Activated CD4-positive, alpha-beta T cell treated with anti-CD3 and anti-CD28 coated beads for 4 hours (primary cell): ENCODE results near the gene TMEM271.
"Not testable (repeated sequence)": the region's sequence is repeated elsewhere in the genome, so short reads cannot be mapped to it uniquely, and the experiment has no call there.

Experiments
- DNase-seq, 2 donors: peaks; one replicate each; pipeline ENCODE4 v3.0.0-alpha.2; 2020

The TMEM271 gene

DNA sequence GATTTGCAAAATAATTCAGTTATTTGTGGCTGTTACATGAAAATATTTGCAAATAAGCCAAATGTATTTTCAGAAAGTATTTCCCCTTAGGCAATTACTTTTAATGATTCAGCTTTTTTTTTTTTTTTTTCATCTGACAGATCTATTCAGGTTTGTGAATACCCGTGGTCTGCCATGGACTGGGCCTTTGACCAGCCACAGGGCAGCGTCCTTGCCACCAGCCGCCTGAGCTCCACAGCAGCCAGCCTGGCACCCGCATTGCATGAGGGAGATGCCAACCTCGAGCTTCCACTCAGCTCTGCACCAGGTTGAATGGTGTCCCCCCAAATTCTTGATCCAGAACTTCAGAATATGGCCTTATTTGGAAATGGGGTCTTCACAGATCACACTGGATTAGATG, 14.7 kb downstream of the TMEM271 start:
- DNase-seq, result no peak

DNA sequence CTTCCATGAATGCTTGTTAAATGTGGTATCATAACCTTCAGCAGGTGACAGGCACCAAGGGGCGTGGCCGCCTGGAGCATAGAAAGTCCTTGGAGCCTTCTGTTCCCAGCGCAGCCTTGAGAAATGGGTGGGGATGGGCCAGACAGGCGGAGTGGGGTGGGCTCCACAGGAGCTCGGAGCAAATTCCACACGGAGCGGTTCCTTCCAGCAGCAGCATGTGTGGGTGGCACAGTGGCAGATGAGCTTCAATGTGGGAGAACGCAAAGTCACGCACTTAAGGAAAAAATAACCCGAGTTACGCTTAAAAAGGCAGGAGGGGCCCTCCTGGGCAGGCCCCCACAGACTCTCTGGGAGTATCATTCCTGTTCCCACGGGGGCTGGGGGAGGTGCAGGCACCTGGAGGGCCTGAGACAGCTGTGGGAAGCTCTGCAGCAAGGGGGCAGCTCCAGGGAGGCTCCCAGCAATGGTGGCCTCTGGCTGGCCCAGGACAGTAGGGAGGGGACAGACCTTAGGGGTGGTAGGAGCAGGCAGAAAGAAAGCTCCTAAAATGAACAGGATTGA, 15.3 kb downstream of the TMEM271 start:
- DNase-seq, result no peak

- no peak for DNase-seq
Measured at GRCh38 chr4:560061-560460, 16.0 kb downstream of the TMEM271 start.

- DNase-seq, result no peak
Measured at GRCh38 chr4:555566-556275, 20.4 kb downstream of the TMEM271 start.

- not testable (repeated sequence) for DNase-seq
Measured at GRCh38 chr4:554793-555320, 21.2 kb downstream of the TMEM271 start.

DNA sequence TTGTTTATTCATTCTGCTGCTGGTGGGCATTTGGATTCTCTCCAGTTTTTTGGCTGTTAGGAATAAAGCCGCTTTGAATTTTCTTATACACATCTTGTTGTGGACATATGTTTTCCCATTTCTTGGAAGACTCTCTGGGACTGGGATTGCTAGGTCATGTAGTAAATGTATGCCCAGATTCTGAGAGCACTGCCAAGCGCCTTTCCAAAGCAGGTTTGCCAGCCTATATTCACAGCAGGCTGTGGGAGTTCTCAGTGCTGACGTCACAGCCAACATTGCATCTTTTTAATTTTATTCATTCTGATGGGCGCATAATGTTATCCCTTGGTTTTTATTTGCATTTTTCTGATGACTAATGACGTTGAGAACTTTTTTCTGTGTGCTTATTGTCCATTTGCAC, 24.1 kb downstream of the TMEM271 start:
- DNase-seq, result no peak

DNA sequence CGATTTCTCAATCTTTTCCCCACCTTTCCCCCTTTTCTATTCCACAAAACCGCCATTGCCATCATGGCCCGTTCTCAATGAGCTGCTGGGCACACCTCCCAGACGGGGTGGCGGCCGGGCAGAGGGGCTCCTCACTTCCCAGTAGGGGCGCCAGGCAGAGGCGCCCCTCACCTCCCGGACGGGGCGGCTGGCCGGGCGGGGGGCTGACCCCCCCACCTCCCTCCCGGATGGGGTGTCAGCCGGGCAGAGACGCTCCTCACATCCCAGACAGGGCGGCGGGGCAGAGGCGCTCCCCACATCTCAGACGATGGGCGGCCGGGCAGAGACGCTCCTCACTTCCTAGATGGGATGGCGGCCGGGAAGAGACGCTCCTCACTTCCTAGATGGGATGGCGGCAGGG, 25.8 kb downstream of the TMEM271 start:
- DNase-seq, result not testable (repeated sequence)

GRCh38 chr4:548976-549375, 27.1 kb downstream of the TMEM271 start:
- no peak for DNase-seq

DNA sequence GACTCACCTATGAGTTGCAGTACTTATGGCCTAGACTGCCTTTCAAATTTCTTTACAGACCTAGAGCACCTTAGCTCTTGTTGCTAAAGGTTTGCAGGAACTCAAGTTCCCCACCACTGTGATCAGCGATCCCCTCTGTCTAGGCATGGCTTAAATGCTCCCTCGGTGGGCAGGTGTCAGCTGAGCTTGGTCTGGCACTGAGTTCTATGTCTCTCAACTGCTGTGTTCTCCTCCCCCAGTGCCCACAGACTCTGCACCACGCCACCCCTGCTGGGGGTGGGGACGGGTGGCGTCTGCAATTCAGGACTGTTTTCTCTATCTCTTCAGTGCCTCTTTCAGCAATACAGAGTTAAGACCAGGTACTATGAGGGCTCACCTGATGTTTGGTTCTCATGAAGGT, 30.5 kb downstream of the TMEM271 start:
- DNase-seq, result no peak

DNA sequence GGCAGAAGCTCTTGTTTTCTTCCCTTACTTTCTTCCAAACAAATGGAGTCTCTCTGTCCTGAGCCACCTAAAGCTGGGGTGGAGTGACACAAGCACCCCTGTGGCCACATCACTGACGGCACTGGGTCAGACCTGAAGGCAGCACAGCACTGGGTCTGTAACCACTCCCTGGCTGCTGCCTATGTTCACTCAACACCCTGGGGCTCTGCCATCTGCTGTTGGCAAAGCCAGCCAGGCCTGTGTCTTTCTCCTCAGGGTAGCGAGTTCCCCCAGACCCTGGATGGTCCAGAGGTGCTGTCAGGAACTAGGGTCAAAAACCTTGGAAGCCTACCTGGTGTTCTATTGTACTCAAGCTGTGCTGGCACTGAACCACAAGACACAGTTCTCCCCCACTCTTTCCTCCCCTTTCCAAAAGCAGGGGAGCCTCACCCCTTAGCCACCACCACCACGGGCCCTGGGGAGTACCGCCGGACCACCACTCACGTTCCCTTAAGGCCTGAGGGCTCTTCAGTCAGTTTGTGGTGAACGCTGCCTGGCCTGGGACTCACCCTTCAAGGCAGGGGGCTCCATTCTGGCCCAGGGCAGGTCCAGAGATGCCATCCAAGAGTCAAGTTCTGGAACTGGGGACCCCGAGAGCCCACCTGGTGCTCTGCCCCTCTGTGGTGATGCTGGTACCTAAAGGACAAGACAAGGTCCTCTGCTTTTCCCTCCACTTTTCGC, 31.5 kb downstream of the TMEM271 start:
- no peak for DNase-seq

DNA sequence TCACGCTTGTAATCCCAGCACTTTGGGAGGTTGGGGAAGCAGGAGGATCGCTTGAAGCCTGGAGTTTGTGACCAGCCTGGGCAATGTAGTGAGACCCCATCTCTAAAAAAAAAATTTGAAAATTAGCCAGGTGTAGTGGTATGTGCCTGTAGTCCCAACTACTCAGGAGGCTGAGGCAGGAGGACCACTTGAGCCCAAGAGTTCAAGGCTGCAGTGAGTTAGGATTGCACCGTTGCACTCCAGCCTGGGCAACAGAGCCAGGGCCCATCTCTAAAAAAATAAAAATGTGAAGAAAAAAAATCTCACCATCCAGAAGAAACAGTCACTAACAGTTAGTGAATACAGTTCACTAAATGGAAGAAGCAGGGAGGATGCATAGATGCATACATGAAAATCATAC, 34.8 kb downstream of the TMEM271 start:
- DNase-seq, result no peak

- no peak for DNase-seq
Measured at GRCh38 chr4:538542-539142, 37.5 kb downstream of the TMEM271 start.

- DNase-seq, result no peak
Measured at GRCh38 chr4:537436-538264, 38.4 kb downstream of the TMEM271 start.

- DNase-seq, result no peak
Measured at GRCh38 chr4:536351-536972, 39.6 kb downstream of the TMEM271 start.

GRCh38 chr4:535924-536281, 40.2 kb downstream of the TMEM271 start:
- DNase-seq, result no peak

DNA sequence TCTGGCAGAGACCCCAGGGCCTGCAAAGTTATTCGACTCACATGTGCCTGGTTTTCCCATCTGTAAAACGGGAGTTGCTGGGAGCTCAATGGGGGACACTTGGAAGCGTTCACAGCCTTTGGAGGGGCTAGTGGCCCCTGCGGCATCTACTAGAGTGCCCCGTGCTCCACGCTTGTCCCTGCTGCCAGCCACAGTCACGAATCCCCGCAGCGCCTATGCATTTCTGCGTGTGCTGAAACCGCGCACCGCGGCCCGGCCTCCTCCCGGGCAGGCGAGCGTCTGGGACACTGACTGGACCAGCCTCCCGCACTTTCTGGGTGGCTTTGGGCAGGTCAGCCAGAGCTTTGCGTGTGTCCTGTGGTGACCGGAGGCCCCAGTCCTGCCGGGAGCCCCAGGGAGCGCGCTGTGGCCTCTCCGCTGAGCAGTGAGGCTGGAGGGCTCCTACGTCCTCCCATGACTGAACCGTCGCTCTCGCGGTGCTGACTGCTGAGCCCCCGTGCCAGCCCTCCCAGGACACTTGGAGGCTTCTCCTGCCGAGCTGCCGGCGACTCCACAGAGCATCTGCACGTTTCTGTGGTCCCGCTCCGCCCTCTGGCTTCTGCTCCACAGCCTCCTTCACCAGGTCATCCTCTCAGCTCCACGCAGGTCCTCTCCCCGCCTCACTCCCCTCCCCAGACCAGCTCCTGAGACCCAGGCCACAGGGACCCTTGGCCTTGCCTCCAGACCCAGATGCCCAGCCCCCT, 40.7 kb downstream of the TMEM271 start:
- no peak for DNase-seq

GRCh38 chr4:534576-535151, 41.4 kb downstream of the TMEM271 start:
- DNase-seq, result no peak

DNA sequence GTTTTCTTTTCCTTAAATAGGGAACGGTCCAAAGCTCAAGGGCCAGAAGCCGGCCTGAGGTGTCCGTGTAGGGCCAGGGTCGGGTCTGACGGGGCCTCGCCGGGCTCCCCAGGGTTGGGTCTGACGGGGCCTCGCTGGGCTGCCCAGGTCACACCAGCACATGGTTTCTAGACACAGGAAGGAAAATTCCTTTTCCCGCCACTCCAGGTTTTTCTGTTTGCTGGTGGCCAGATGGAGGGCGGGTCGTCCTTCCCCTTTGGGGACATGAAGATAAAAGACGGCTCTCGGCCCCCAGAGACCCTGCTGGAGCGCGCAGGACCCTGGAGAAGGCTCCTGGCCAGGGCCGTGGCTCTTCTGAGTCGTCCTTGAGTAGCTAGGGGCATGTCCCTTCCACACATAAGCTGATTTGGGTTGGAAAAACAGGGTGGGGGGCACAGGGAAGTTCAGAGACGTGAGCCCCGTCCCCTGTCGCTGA, 42.0 kb downstream of the TMEM271 start:
- DNase-seq, result no peak

- no peak for DNase-seq
Measured at GRCh38 chr4:533318-534100, 42.6 kb downstream of the TMEM271 start.
